ENCODE data around the gene MYH7.

DNA sequence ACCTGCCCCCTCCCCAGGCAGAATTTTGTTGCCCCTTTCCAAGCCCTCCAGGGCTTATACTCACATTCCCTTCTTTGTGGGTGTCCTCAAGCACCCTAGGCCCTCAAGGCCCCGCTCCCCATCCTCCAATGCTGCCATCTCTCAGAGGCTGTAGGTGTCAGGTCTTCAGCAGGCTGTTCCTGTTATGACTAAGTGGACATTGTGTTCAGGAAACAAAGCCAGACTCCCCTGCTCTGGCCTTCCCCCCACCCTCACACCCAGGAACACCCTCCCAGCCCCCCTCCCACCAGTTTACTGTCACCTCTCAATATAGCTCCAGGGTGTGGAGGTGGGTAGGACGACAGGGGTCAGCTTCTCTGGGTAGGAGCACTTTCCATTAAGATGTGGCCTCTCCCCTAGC, 26.0 kb downstream of the MYH7 start:
- TF ChIP-seq POLR2A (IDR thresholded peaks at IDR 0.05) = no peak
- TF ChIP-seq, protein P1, sequence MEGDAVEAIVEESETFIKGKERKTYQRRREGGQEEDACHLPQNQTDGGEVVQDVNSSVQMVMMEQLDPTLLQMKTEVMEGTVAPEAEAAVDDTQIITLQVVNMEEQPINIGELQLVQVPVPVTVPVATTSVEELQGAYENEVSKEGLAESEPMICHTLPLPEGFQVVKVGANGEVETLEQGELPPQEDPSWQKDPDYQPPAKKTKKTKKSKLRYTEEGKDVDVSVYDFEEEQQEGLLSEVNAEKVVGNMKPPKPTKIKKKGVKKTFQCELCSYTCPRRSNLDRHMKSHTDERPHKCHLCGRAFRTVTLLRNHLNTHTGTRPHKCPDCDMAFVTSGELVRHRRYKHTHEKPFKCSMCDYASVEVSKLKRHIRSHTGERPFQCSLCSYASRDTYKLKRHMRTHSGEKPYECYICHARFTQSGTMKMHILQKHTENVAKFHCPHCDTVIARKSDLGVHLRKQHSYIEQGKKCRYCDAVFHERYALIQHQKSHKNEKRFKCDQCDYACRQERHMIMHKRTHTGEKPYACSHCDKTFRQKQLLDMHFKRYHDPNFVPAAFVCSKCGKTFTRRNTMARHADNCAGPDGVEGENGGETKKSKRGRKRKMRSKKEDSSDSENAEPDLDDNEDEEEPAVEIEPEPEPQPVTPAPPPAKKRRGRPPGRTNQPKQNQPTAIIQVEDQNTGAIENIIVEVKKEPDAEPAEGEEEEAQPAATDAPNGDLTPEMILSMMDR (IDR thresholded peaks at IDR 0.05) = no peak

Measured in ovary (tissue), 3 donors.